ENCODE measurements around the gene IFT27.

DNA sequence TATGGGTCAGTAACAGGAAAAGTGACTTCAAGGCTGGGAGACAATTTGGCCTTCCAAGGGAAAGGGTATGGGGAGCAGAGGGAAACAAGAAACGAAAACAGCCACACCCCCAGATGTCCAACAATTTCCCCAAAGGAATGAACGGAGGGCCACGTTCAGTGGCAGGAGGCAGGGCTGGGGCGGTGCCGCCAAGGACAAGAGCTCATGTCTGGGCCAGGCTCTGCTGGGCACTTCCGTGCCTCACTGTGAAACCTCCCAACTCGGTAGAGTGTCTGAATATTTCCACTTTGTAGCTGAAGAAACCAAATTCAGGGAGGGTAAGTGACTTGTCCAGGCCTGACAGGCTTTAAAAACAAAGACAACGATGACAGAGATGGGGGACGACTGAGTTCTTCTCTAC lies 11.9 kb downstream of the IFT27 start:
- TF ChIP-seq GATA2 (IDR thresholded peaks at IDR 0.05; ENCODE audit: low read depth, low read length), result no peak
- TF ChIP-seq GATA3 (IDR thresholded peaks at IDR 0.05; ENCODE audit: low read depth, low read length), result no peak
